Right lobe of liver (tissue), 4 donors: ENCODE data around the gene CCL3.

Source experiments
- CTCF ChIP-seq, 4 donors: fragments of 200-600 bp in 3 of 4; fragments of 450-650 bp in 1 of 4; IDR thresholded peaks; one replicate each; pipeline versions ENCODE4 v1.5.1 to v1.8.0; 2016 to 2022; ENCODE audit warnings: antibody characterized with exemption in 4 of 4, mild to moderate bottlenecking in 2 of 4
- POLR2A ChIP-seq: fragments of 450-650 bp; IDR thresholded peaks from one replicate; pipeline ENCODE4 v1.6.1; 2017; ENCODE audit warnings: antibody characterized with exemption, mild to moderate bottlenecking
- donor health status: DM: no; HTN: no; CAD: no.
- donor health status: DM: no; HTN: no; CAD: no.
- donor health status: DM: no; HTN: yes; CAD: no.

- TF ChIP-seq CTCF (IDR thresholded peaks at IDR 0.05) (no peak), POLR2A (no peak)
These were observed 6.0 kb upstream of the CCL3 start for GRCh38 chr17:36095992-36096391.
